ENCODE results near the gene MRFAP1L1. TPM values are rescaled to one million over a fixed set of nuclear protein-coding genes. Genes with fewer than 3 reads are reported as not detected.

Gene MRFAP1L1
- total and polyA plus RNA-seq, 7 experiments from 2014 or later: 24.8 to 160 (median 116) TPM

DNA sequence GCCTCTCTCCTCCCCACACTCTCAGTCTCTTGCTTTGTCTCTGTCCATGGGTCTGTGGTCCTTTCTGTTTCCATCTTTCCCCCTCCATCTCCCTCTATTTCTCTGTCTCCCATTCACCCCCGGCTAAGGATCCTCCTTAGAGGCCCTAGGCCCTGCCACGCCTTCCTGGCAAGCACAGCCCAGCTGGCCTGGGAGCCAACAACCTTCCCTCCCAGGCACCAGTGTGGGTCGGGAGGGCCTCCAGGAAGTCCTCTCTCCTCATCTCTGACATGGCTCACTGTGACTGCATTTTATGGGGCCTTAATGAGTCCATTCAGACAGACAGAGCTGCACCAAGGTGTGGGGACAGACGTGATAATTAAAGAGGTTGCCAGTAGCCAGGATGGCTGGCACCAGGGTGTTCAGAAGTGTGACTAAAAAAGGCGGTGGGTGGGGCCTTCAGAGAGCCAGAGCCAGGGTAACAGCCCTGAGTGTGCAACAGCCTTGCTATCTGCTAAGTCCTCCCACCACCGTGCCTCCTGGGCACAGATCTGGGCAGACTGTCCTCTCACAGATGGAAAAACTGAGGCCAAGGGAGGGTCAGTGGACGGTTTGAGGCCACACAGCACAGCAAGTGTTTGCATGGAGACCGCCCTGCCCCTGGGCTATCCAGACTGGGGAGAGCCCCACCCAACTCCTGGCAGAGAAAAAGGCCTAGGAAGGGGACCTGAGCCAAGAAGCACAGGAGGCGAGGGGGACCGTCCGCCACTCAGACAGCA lies 37.8 kb upstream of the MRFAP1L1 start:
- POLR2A ChIA-PET: interaction anchor here (0.5 kb wide), 1 partner anchor 173 kb away, joined by 3 read pairs; no protein-coding TSS in a partner anchor
- Histone ChIP-seq H3K27ac (ENCODE audit: low read depth, low read length) (no peak overlapping the region), H3K36me3 (ENCODE audit: control insufficient read depth in 2 of 3, insufficient read depth in 3 of 3, low read length in 3 of 3) (no peaks in the 10 kb centered on the region), H3K4me3 (ENCODE audit: low read length) (no peak overlapping the region), H3K9me3 (ENCODE audit: control insufficient read depth in 2 of 3, low read length in 3 of 3) (no peaks in the 10 kb centered on the region), H3K4me1 (ENCODE audit: control insufficient read depth in 2 of 2, insufficient read depth in 2 of 2, low read length in 2 of 2) (peaks cover 0 to 3% of the 10 kb centered on the region in 2 donors), H3K27me3 (ENCODE audit: control insufficient read depth in 2 of 2, insufficient read depth in 2 of 2, low read length in 2 of 2) (no peaks in the 10 kb centered on the region)
- peaks cover 0 to 13% (median 10%) of the 10 kb centered on the region in 7 donors for H3K4me1 Mint-ChIP-seq
- intact Hi-C loops (cut with micrococcal nuclease): no loop called here
- H3K9me3 Mint-ChIP-seq: no peaks in the 10 kb centered on the region
- peaks cover 0 to 3% (median 0%) of the 10 kb centered on the region in 5 donors for H3K27me3 Mint-ChIP-seq
- no peak overlapping the region for H3K4me3 Mint-ChIP-seq
- no peak overlapping the region for H3K27ac Mint-ChIP-seq
- CTCF ChIA-PET: no interaction called here
- no peaks in the 10 kb centered on the region for H3K36me3 Mint-ChIP-seq
- no peak for ATAC-seq
- no peak for DNase-seq

DNA sequence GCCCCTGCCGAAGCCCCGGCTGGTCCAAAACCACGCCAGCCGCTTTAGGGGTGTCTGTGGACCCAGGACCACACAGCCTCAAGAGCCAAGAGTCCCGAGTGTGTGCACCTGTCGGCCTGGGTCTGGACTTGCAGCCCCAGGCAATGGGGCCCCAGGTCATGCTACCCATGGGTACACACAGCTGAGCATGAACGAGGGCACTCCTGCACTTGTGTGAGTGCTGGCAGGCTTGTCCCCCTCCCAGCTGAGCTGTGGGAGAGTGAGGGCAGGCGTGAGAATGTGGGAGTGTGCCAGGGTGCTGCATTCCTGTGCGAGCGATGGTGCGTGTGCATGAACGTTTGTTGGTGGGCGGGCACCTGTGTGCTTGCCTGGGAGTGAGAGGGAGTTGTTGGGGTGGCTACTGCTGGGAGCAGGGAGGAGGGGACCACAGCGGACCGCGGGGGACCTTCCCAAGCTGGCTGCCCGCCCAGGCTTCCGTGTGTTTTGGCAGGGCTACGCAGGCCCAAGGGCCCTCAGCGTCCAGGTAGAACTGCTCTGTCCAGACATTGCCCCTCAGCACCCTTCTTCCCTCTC lies 37.1 kb upstream of the MRFAP1L1 start:
- no peak for ATAC-seq
- Mint-ChIP-seq H3K4me1 (peaks cover 0 to 14% (median 7%) of the 10 kb centered on the region in 7 donors), H3K27ac (no peak overlapping the region), H3K4me3 (no peak overlapping the region), H3K36me3 (no peaks in the 10 kb centered on the region), H3K27me3 (peaks cover 0 to 3% (median 0%) of the 10 kb centered on the region in 5 donors), H3K9me3 (no peaks in the 10 kb centered on the region)
- ChIA-PET CTCF (no interaction called here), POLR2A (no interaction called here)
- Histone ChIP-seq H3K36me3 (ENCODE audit: control insufficient read depth in 2 of 3, insufficient read depth in 3 of 3, low read length in 3 of 3) (no peaks in the 10 kb centered on the region), H3K27me3 (ENCODE audit: control insufficient read depth in 2 of 2, insufficient read depth in 2 of 2, low read length in 2 of 2) (no peaks in the 10 kb centered on the region), H3K9me3 (ENCODE audit: control insufficient read depth in 2 of 3, low read length in 3 of 3) (no peaks in the 10 kb centered on the region), H3K4me1 (ENCODE audit: control insufficient read depth in 2 of 2, insufficient read depth in 2 of 2, low read length in 2 of 2) (peaks cover 0 to 3% of the 10 kb centered on the region in 2 donors), H3K27ac (ENCODE audit: low read depth, low read length) (no peak overlapping the region), H3K4me3 (ENCODE audit: low read length) (no peak overlapping the region)
- DNase-seq: no peak
- intact Hi-C loops (cut with micrococcal nuclease): no loop called here

DNA sequence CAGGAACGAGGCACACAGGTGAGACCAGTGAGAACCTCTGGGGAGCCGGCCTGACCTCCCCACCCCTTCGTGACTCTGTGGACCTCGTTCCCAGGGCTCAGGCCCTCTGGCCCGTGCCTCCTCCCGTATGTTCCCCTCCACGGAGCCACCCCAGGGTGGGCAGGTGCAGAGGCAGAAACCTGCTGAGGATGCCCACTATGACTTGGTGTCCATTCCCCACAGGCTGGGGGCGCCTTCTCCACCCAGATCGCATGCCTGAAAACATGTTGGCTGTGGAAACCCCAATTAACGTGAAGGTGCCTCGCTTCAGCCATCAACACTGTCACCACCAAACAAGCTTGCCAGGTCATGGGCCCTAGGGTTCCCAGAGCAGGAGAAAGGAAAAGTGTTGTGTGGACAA lies 33.3 kb upstream of the MRFAP1L1 start:
- Mint-ChIP-seq H3K36me3 (no peaks in the 10 kb centered on the region), H3K27me3 (peaks cover 0 to 8% (median 0%) of the 10 kb centered on the region in 5 donors), H3K4me1 (peaks cover 0 to 6% (median 0%) of the 10 kb centered on the region in 7 donors), H3K27ac (no peak overlapping the region), H3K4me3 (no peak overlapping the region), H3K9me3 (peaks cover 0 to 10% (median 2%) of the 10 kb centered on the region in 11 donors)
- ATAC-seq (no peak), DNase-seq (no peak)
- CTCF ChIA-PET: interaction anchor here (0.7 kb wide), 1 partner anchor 132 kb away, joined by 3 read pairs; no protein-coding TSS in a partner anchor
- Histone ChIP-seq H3K27ac (ENCODE audit: low read depth, low read length) (no peak overlapping the region), H3K9me3 (ENCODE audit: control insufficient read depth in 2 of 3, low read length in 3 of 3) (no peaks in the 10 kb centered on the region), H3K4me1 (ENCODE audit: control insufficient read depth in 2 of 2, insufficient read depth in 2 of 2, low read length in 2 of 2) (no peaks in the 10 kb centered on the region), H3K36me3 (ENCODE audit: control insufficient read depth in 2 of 3, insufficient read depth in 3 of 3, low read length in 3 of 3) (no peaks in the 10 kb centered on the region), H3K27me3 (ENCODE audit: control insufficient read depth in 2 of 2, insufficient read depth in 2 of 2, low read length in 2 of 2) (no peaks in the 10 kb centered on the region), H3K4me3 (ENCODE audit: low read length) (no peak overlapping the region)
- POLR2A ChIA-PET: interaction anchor here (0.6 kb wide), 1 partner anchor 160 kb away, joined by 5 read pairs; no protein-coding TSS in a partner anchor
- intact Hi-C loops (cut with micrococcal nuclease): loop anchor here in 1 of 2 donors (1.0 kb wide), 1 partner anchor 130 kb away; no protein-coding TSS in a partner anchor

DNA sequence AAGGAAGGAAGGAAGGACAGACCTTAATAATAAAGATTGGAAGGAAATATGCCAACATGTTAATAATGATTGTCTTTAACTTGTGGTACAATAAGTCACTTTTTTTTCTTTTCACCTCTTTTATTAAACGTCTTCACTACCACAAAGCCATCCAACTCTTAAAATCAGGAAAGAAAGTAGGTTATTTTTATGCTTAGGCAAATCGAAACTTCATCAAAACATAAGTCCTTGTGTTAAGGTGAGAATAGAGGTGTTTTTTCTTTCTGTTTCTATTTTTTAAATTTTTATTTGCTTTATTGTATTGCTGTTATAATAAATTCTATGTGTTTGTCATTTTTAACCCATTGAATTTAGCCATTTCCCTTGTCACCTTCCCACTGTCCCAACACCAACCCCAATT lies 32.8 kb upstream of the MRFAP1L1 start:
- intact Hi-C loops (cut with micrococcal nuclease): no loop called here
- ChIA-PET POLR2A (interaction anchor here (0.6 kb wide), 1 partner anchor 161 kb away, joined by 5 read pairs; no protein-coding TSS in a partner anchor), CTCF (no interaction called here)
- Mint-ChIP-seq H3K9me3 (peaks cover 0 to 10% (median 2%) of the 10 kb centered on the region in 11 donors), H3K4me3 (no peak overlapping the region), H3K27me3 (peaks cover 0 to 11% (median 0%) of the 10 kb centered on the region in 5 donors), H3K4me1 (peaks cover 0 to 6% (median 0%) of the 10 kb centered on the region in 7 donors), H3K27ac (peak overlapping the region in 1 of 9 donors; percentile 22), H3K36me3 (no peaks in the 10 kb centered on the region)
- H3K27ac ChIP-seq (ENCODE audit: low read depth, low read length): no peak overlapping the region
- H3K4me3 ChIP-seq (ENCODE audit: low read length): no peak overlapping the region
- H3K36me3 ChIP-seq (ENCODE audit: control insufficient read depth in 2 of 3, insufficient read depth in 3 of 3, low read length in 3 of 3): no peaks in the 10 kb centered on the region
- ATAC-seq (no peak), DNase-seq (no peak)
- H3K4me1 ChIP-seq (ENCODE audit: control insufficient read depth in 2 of 2, insufficient read depth in 2 of 2, low read length in 2 of 2): no peaks in the 10 kb centered on the region
- no peaks in the 10 kb centered on the region for H3K9me3 ChIP-seq (ENCODE audit: control insufficient read depth in 2 of 3, low read length in 3 of 3)
- H3K27me3 ChIP-seq (ENCODE audit: control insufficient read depth in 2 of 2, insufficient read depth in 2 of 2, low read length in 2 of 2): no peaks in the 10 kb centered on the region

DNA sequence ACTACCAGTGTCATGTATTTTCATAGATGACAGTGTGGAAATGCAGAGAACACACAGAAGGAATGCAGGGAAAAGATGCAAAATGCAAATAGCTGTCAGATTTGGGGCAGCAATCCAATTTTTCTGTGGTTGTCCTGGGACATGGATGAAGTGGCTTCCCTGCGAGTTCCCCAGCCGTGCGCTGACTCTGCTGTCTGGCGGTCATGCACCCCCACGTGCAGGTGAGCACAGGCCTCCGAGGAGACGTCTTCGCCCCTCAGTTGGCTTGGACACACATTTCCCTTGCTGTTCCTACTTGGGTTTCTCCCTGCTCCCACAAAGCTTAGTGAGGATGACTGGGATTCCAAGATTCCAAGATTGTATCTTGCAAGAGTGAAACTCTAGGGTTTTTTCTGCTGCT lies 30.7 kb upstream of the MRFAP1L1 start:
- ChIA-PET CTCF (no interaction called here), POLR2A (interaction anchor here (0.6 kb wide), 1 partner anchor 18 kb away, joined by 4 read pairs; no protein-coding TSS in a partner anchor)
- Histone ChIP-seq H3K27me3 (ENCODE audit: control insufficient read depth in 2 of 2, insufficient read depth in 2 of 2, low read length in 2 of 2) (no peaks in the 10 kb centered on the region), H3K27ac (ENCODE audit: low read depth, low read length) (no peak overlapping the region), H3K4me1 (ENCODE audit: control insufficient read depth in 2 of 2, insufficient read depth in 2 of 2, low read length in 2 of 2) (no peaks in the 10 kb centered on the region), H3K9me3 (ENCODE audit: control insufficient read depth in 2 of 3, low read length in 3 of 3) (no peaks in the 10 kb centered on the region), H3K36me3 (ENCODE audit: control insufficient read depth in 2 of 3, insufficient read depth in 3 of 3, low read length in 3 of 3) (no peaks in the 10 kb centered on the region), H3K4me3 (ENCODE audit: low read length) (no peak overlapping the region)
- Mint-ChIP-seq H3K4me3 (no peak overlapping the region), H3K9me3 (peaks cover 0 to 10% (median 2%) of the 10 kb centered on the region in 11 donors), H3K27me3 (peaks cover 0 to 14% (median 0%) of the 10 kb centered on the region in 5 donors), H3K36me3 (no peaks in the 10 kb centered on the region), H3K4me1 (peaks cover 0 to 6% (median 0%) of the 10 kb centered on the region in 7 donors), H3K27ac (no peak overlapping the region)
- ATAC-seq: no peak
- intact Hi-C loops (cut with micrococcal nuclease): no loop called here
- peak in 1 of 9 donors; percentile 3 for DNase-seq

DNA sequence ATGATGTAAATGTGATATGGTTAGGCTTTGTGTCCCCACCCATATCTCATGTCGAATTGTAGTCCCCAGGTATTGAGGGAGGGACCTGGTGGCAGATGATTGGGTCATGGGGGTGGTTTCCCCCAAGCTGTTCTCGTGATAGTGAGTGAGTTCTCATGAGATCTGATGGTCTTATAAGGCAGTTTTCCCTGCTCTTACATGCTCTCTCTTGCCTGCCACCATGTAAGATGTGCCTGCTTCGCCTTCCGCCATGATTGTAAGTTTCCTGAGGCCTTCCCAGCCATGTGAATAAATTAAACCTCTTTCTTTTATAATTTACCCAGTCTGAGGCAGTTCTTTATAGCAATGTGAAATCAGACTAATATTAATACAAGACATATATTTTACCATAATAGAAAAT lies 30.3 kb upstream of the MRFAP1L1 start:
- H3K27me3 ChIP-seq (ENCODE audit: control insufficient read depth in 2 of 2, insufficient read depth in 2 of 2, low read length in 2 of 2): no peaks in the 10 kb centered on the region
- intact Hi-C loops (cut with micrococcal nuclease): no loop called here
- DNase-seq (peak in 1 of 9 donors; percentile 2), ATAC-seq (no peak)
- ChIA-PET CTCF (no interaction called here), POLR2A (interaction anchor here (0.6 kb wide), 1 partner anchor 18 kb away, joined by 4 read pairs; no protein-coding TSS in a partner anchor)
- Mint-ChIP-seq H3K9me3 (peaks cover 0 to 10% (median 2%) of the 10 kb centered on the region in 11 donors), H3K4me1 (peaks cover 0 to 6% (median 0%) of the 10 kb centered on the region in 7 donors), H3K27ac (no peak overlapping the region), H3K4me3 (no peak overlapping the region), H3K36me3 (no peaks in the 10 kb centered on the region), H3K27me3 (peaks cover 0 to 14% (median 0%) of the 10 kb centered on the region in 5 donors)
- no peaks in the 10 kb centered on the region for H3K4me1 ChIP-seq (ENCODE audit: control insufficient read depth in 2 of 2, insufficient read depth in 2 of 2, low read length in 2 of 2)
- H3K36me3 ChIP-seq (ENCODE audit: control insufficient read depth in 2 of 3, insufficient read depth in 3 of 3, low read length in 3 of 3): no peaks in the 10 kb centered on the region
- H3K27ac ChIP-seq (ENCODE audit: low read depth, low read length): no peak overlapping the region
- H3K4me3 ChIP-seq (ENCODE audit: low read length): no peak overlapping the region
- no peaks in the 10 kb centered on the region for H3K9me3 ChIP-seq (ENCODE audit: control insufficient read depth in 2 of 3, low read length in 3 of 3)
